SH-SY5Y (cell line): ENCODE data around the gene GRB7.

Experiments
- GATA2 ChIP-seq: IDR thresholded peaks from 2 replicates; pipeline ENCODE4 v1.6.1; 2011; ENCODE audit warnings: mild to moderate bottlenecking, low read depth, low read length
- GATA3 ChIP-seq: IDR thresholded peaks from 2 replicates; pipeline ENCODE4 v1.6.1; 2011; ENCODE audit warnings: low read depth, mild to moderate bottlenecking, low read length, moderate library complexity

DNA sequence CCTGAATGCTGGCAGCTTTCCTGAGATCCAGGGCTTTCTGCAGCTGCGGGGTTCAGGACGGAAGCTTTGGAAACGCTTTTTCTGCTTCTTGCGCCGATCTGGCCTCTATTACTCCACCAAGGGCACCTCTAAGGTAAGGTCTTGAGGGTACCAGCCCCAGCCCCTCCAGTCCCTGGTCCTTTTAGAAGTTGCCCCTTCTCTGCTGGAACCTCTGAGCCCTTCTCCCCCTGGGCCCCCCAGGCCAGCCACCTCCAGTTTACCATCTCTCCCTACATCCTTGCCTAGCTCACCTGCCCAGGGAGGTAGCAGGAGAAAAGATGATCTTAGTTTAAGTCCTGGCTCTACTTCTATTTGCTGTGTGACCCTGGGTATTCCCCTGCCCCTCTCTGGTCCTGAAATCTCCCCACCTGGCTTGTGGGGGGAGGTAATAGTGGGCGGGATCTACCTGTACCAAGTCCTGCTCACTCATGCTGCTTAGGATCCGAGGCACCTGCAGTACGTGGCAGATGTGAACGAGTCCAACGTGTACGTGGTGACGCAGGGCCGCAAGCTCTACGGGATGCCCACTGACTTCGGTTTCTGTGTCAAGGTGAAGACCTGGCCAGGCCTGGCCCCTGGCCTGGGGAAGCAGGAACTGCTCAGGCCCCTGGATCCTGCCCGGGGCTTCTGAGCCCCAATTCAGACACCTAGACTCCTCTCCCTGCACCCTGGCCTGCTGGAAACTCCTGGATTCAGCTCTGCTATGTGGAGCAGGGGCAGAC lies 6.5 kb downstream of the GRB7 start:
- no peak for TF ChIP-seq GATA2
- TF ChIP-seq GATA3: no peak
